Endothelial cell of umbilical vein (primary cell): ENCODE measurements around the gene NR6A1. TPM values are rescaled to one million over a fixed set of nuclear protein-coding genes. Genes with fewer than 3 reads are reported as not detected.

ENCODE experiments used
- BruUV-seq: library from RNA; stranded (reverse); fragments of 400-500 nt; replicated peaks from 2 replicates; lab custom pipeline; 2021; lab: Mats Ljungman, UMichigan
- CTCF ChIA-PET: fragments of 300-600, 350-600 bp; sonication (Branson Sonifier 250); formaldehyde crosslinking; loops from one replicate; lab custom pipeline; 2021; ENCODE audit warnings: antibody characterized with exemption, inconsistent platforms; lab: Charles Lee
- POLR2A ChIA-PET: fragments of 300-600, 350-600 bp; sonication (Branson Sonifier 250); formaldehyde crosslinking; loops from one replicate; lab custom pipeline; 2021; ENCODE audit warnings: antibody characterized with exemption, inconsistent platforms; lab: Charles Lee
- DNase-seq: peaks from one replicate; pipeline ENCODE4 v3.0.0-alpha.2; 2011; ENCODE audit warnings: low read depth, low spot score
- FAIRE-seq: peaks from 2 replicates; lab custom pipeline; 2011; peaks lifted over from hg19 to GRCh38; lab: Jason Lieb, UNC
- H2AFZ ChIP-seq: 2 replicates; pipeline ENCODE4 v1.6.0; 2012; ENCODE audit warnings: low read depth, low read length, control low read depth, inconsistent platforms
- H3K27ac ChIP-seq: 2 replicates; pipeline ENCODE4 v1.5.1; 2011; ENCODE audit warnings: low read depth, mild to moderate bottlenecking, control low read depth, low read length, moderate library complexity; ENCODE audit not compliant: insufficient read depth
- H3K27me3 ChIP-seq, 2 experiments: 2 replicates each; pipeline versions ENCODE4 v1.6.0 to v1.6.1; 2011; ENCODE audit warnings: low read length in 2 of 2, mixed read lengths in 1 of 2; ENCODE audit not compliant: control insufficient read depth in 2 of 2, insufficient read depth in 2 of 2
- H3K36me3 ChIP-seq, 2 experiments: 2 replicates in 1 of 2; 3 replicates in 1 of 2; pipeline ENCODE4 v1.5.1; 2011; ENCODE audit warnings: low read length in 2 of 2, mild to moderate bottlenecking in 1 of 2, moderate library complexity in 1 of 2; ENCODE audit not compliant: control insufficient read depth in 2 of 2, insufficient read depth in 2 of 2; ENCODE audit errors: extremely low read depth in 1 of 2
- H3K4me1 ChIP-seq: 3 replicates; pipeline ENCODE4 v1.5.1; 2011; ENCODE audit warnings: mild to moderate bottlenecking, low read length; ENCODE audit not compliant: control insufficient read depth, insufficient read depth; ENCODE audit errors: extremely low read depth
- H3K4me2 ChIP-seq: 2 replicates; pipeline ENCODE4 v1.6.1; 2011; ENCODE audit warnings: low read length, control low read depth, mixed read lengths; ENCODE audit not compliant: insufficient read depth
- H3K4me3 ChIP-seq, 3 experiments: fragments of 200-600 bp in 1 of 3; sonication (generic), shearing (Covaris generic) in 1 of 3; replicated peaks in 1 of 3; 2 replicates each; pipeline ENCODE4 v1.5.1; 2011 to 2016; ENCODE audit warnings: control low read depth in 3 of 3, low read length in 3 of 3, mild to moderate bottlenecking in 2 of 3, inconsistent platforms in 1 of 3, low read depth in 1 of 3, moderate library complexity in 1 of 3; ENCODE audit not compliant: insufficient read depth in 1 of 3
- H3K79me2 ChIP-seq: 2 replicates; pipeline ENCODE4 v1.6.0; 2012; ENCODE audit warnings: low read length, inconsistent platforms; ENCODE audit not compliant: control insufficient read depth, insufficient read depth
- H3K9ac ChIP-seq: replicated peaks from 2 replicates; pipeline ENCODE3; 2011; ENCODE audit warnings: low read length, control low read depth; ENCODE audit not compliant: insufficient read depth; ENCODE audit errors: extremely low read depth
- H3K9me1 ChIP-seq: replicated peaks from 3 replicates; pipeline ENCODE4 v1.6.0; 2011; ENCODE audit warnings: mild to moderate bottlenecking, low read length; ENCODE audit not compliant: control insufficient read depth, insufficient read depth; ENCODE audit errors: extremely low read depth
- H3K9me3 ChIP-seq: replicated peaks from 2 replicates; pipeline ENCODE4 v1.5.1; 2012; ENCODE audit warnings: low read length, inconsistent platforms; ENCODE audit not compliant: control insufficient read depth, insufficient read depth
- H4K20me1 ChIP-seq: replicated peaks from 2 replicates; pipeline ENCODE3; 2011; ENCODE audit warnings: mild to moderate bottlenecking, low read length; ENCODE audit not compliant: control insufficient read depth, insufficient read depth; ENCODE audit errors: extremely low read depth
- EZH2 ChIP-seq: IDR thresholded peaks from 2 replicates; pipeline ENCODE4 v1.6.1; 2012; ENCODE audit warnings: borderline replicate concordance, low read depth, mild to moderate bottlenecking, moderate library complexity, low read length, inconsistent platforms; ENCODE audit not compliant: severe bottlenecking
- FOS ChIP-seq: IDR thresholded peaks from 2 replicates; pipeline ENCODE4 v1.6.1; 2011; ENCODE audit warnings: mild to moderate bottlenecking, low read length, moderate library complexity, borderline replicate concordance; ENCODE audit not compliant: insufficient read depth
- GATA2 ChIP-seq: IDR thresholded peaks from 2 replicates; pipeline ENCODE4 v1.7.0; 2011; ENCODE audit warnings: low read depth, mild to moderate bottlenecking, moderate library complexity, mixed read lengths, low read length; ENCODE audit not compliant: insufficient read length, insufficient read depth
- JUN ChIP-seq: IDR thresholded peaks from 2 replicates; pipeline ENCODE4 v1.6.1; 2011; ENCODE audit warnings: borderline replicate concordance, low read depth; ENCODE audit not compliant: insufficient read length, insufficient read depth
- MYC ChIP-seq: IDR thresholded peaks from one replicate; pipeline ENCODE4 v1.6.1; 2011; ENCODE audit warnings: mild to moderate bottlenecking, low read depth, low read length
- POLR2A ChIP-seq: IDR thresholded peaks from 2 replicates; pipeline ENCODE4 v1.6.1; 2012; ENCODE audit warnings: low read depth, mild to moderate bottlenecking, control low read depth, low read length
- POLR2AphosphoS5 ChIP-seq: IDR thresholded peaks from 2 replicates; pipeline ENCODE4 v1.6.1; 2012; ENCODE audit warnings: low read depth, mild to moderate bottlenecking, control low read depth, low read length, moderate library complexity; ENCODE audit not compliant: insufficient read depth
- dilution Hi-C: fragments of 300-500 bp; cut with MboI; formaldehyde crosslinking; loops from one replicate; pipeline ENCODE4 v1.15.0; 2019; ENCODE audit warnings: low sequenced_read_pairs; ENCODE audit not compliant: extremely low pct_ligation_motif_present
- intact Hi-C: fragments of 100-400 bp; cut with micrococcal nuclease; formaldehyde crosslinking; loops from one replicate; pipeline ENCODE4 v1.10.0; 2022
- polyA plus RNA-seq, 4 experiments: library from polyadenylated mRNA; depleted of rRNA in 3 of 4; stranded (reverse) in 3 of 4; unstranded in 1 of 4; fragments of >200 nt; gene quantifications; 2 replicates each; pipeline versions ENCODE4 v1.2.1 to v1.2.3, GENCODE V29; 2011 to 2012; ENCODE audit warnings: missing spikeins in 1 of 4
- total RNA-seq: library from RNA; stranded (reverse); gene quantifications from 2 replicates; pipeline ENCODE4 v1.2.3, GENCODE V29; 2021
- TF ChIP-seq, protein P1 (sequence below): IDR thresholded peaks from 2 replicates; pipeline ENCODE4 v1.6.1; 2011; ENCODE audit not compliant: insufficient read depth, insufficient read length
- TF ChIP-seq, protein P2 (sequence below), 2 donors: IDR thresholded peaks; 1 replicate in 1 of 2; 2 replicates in 1 of 2; pipeline ENCODE4 v1.5.1; 2011; ENCODE audit warnings: low read length in 2 of 2, mild to moderate bottlenecking in 2 of 2, moderate library complexity in 2 of 2, control low read depth in 1 of 2, inconsistent platforms in 1 of 2, low read depth in 1 of 2; ENCODE audit not compliant: insufficient read depth in 1 of 2; ENCODE audit errors: extremely low read depth in 1 of 2

The NR6A1 gene
- total and polyA plus RNA-seq, 2 donors (not counting 3 experiments of a cell fraction or from before 2014, with no cell fraction given) = 0.17 to 1.2 TPM

DNA sequence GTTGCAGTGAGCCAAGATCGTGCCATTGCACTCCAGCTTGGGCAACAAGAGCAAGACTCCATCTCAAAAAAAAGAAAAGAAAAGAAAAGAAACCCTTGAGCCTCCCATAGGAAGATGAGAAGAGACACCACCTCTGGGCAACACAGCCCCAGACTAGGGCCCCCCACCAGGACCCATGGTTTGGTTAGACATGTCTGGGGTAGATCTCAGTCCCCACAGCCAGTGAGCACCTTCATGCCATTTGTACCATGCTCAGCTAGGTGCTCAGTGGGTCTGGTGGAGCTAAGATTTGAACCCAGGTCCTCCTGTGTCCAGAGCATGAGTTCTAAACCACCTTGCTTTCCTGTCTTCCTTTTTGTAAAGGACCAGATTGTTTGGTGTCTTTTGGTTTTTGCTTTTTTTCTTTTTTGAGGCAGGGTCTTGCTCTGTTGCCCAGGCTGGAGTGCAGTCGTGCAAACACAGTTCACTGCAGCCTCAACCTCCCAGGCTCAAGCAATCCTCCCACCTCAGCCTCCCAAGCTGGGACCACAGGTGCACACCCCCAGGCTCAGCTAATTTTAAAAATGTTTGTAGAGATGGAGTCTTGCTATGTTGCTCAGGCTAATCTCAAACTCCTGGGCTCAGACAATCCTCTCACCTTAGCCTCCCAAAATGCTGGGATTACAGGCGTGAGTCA lies 17.6 kb upstream of the NR6A1 start:
- ChIA-PET CTCF (interaction anchor here (1.3 to 2.5 kb wide), 3 partner anchors 9 to 64 kb away, joined by 4 to 14 read pairs (median 7); partner anchors contain the start of genes OLFML2A and WDR38), POLR2A (no interaction called here)
- H3K4me3 ChIP-seq = no peak overlapping the region
- no peak overlapping the region for H3K4me2 ChIP-seq
- no peaks in the 10 kb centered on the region for H4K20me1 ChIP-seq
- intact Hi-C loops (no loop called here), dilution Hi-C loops (no loop called here)
- no peak overlapping the region for H3K9ac ChIP-seq
- peaks cover 0 to 3% of the 10 kb centered on the region in 2 experiments for H3K27me3 ChIP-seq
- FAIRE-seq (no peak), DNase-seq (no peak)
- H3K27ac ChIP-seq = no peak overlapping the region
- H3K4me1 ChIP-seq = no peaks in the 10 kb centered on the region
- H3K9me3 ChIP-seq = no peaks in the 10 kb centered on the region
- no peaks in the 10 kb centered on the region for H3K79me2 ChIP-seq
- H3K9me1 ChIP-seq = no peaks in the 10 kb centered on the region
- no peak overlapping the region for H2AFZ ChIP-seq
- no TSS peak for BruUV-seq
- TF ChIP-seq GATA2 (no peak), FOS (no peak), EZH2 (no peak), POLR2AphosphoS5 (no peak), JUN (no peak), POLR2A (no peak), MYC (no peak)
- TF ChIP-seq, protein P1, sequence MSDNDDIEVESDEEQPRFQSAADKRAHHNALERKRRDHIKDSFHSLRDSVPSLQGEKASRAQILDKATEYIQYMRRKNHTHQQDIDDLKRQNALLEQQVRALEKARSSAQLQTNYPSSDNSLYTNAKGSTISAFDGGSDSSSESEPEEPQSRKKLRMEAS = no peak
- TF ChIP-seq, protein P2, sequence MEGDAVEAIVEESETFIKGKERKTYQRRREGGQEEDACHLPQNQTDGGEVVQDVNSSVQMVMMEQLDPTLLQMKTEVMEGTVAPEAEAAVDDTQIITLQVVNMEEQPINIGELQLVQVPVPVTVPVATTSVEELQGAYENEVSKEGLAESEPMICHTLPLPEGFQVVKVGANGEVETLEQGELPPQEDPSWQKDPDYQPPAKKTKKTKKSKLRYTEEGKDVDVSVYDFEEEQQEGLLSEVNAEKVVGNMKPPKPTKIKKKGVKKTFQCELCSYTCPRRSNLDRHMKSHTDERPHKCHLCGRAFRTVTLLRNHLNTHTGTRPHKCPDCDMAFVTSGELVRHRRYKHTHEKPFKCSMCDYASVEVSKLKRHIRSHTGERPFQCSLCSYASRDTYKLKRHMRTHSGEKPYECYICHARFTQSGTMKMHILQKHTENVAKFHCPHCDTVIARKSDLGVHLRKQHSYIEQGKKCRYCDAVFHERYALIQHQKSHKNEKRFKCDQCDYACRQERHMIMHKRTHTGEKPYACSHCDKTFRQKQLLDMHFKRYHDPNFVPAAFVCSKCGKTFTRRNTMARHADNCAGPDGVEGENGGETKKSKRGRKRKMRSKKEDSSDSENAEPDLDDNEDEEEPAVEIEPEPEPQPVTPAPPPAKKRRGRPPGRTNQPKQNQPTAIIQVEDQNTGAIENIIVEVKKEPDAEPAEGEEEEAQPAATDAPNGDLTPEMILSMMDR (IDR thresholded peaks at IDR 0.05; ENCODE audit: extremely low read depth in 1 of 2, insufficient read depth in 1 of 2, low read depth in 1 of 2, low read length in 2 of 2) = no peak
- no peaks in the 10 kb centered on the region for H3K36me3 ChIP-seq
